Body of pancreas (tissue), 4 donors: ENCODE measurements around the gene METTL4. TPM values are rescaled to one million over a fixed set of nuclear protein-coding genes. Genes with fewer than 3 reads are reported as not detected.

Experiments used
- ATAC-seq: fragments of 150-250 bp; one replicate; pipeline ENCODE4 v1.9.1; 2016
- DNase-seq, 4 donors: peaks; one replicate each; pipeline ENCODE4 v3.0.0-alpha.2; 2019
- H3K27ac ChIP-seq, 4 donors: fragments of 200-600 bp; sonication (generic); 1 replicate in 3 of 4; 2 replicates in 1 of 4; pipeline versions ENCODE4 v1.5.1 to v1.6.1; 2016 to 2019; ENCODE audit warnings: mild to moderate bottlenecking in 1 of 4, mixed read lengths in 1 of 4, moderate library complexity in 1 of 4
- H3K27me3 ChIP-seq, 2 donors: fragments of 200-600 bp; sonication (generic); one replicate each; pipeline ENCODE4 v1.6.0; 2016; ENCODE audit warnings: mild to moderate bottlenecking in 1 of 2
- H3K36me3 ChIP-seq, 2 donors: fragments of 200-600 bp; sonication (generic); replicated peaks in 1 of 2; 2 replicates each; pipeline ENCODE4 v1.5.1; 2016; ENCODE audit warnings: low read depth in 2 of 2; ENCODE audit not compliant: insufficient read depth in 1 of 2
- H3K4me1 ChIP-seq: fragments of 200-600 bp; sonication (generic); one replicate; pipeline ENCODE4 v1.6.0; 2016
- H3K4me3 ChIP-seq, 2 donors: fragments of 200-600 bp; sonication (generic); 1 replicate in 1 of 2; 2 replicates in 1 of 2; pipeline ENCODE4 v1.5.1; 2016 to 2019
- H3K9me3 ChIP-seq, 3 donors: fragments of 200-600 bp; sonication (generic); 1 replicate in 2 of 3; 2 replicates in 1 of 3; pipeline ENCODE4 v1.5.1; 2016
- CTCF ChIP-seq, 7 experiments: fragments of 450-650 bp in 4 of 7; fragments of 200-600 bp in 3 of 7; sonication (generic) in 3 of 7; IDR thresholded peaks; one replicate each; pipeline ENCODE4 v1.5.1; 2016 to 2019; ENCODE audit warnings: antibody characterized with exemption in 7 of 7
- POLR2A ChIP-seq, 3 donors: fragments of 450-650 bp; IDR thresholded peaks; one replicate each; pipeline ENCODE4 v1.6.1; 2016; ENCODE audit warnings: antibody characterized with exemption in 3 of 3, mild to moderate bottlenecking in 2 of 3
- WGBS, 2 donors: methylation state at CpG; one replicate each; pipeline ENCODE4 v1.1.5; 2017; 5-methylcytosine and 5-hydroxymethylcytosine counted together
- intact Hi-C: fragments of 100-400 bp; cut with DNase I; formaldehyde crosslinking; loops from one replicate; pipeline ENCODE4 v1.15.1; 2023
- total RNA-seq, 2 donors: library from RNA; depleted of rRNA; stranded (reverse); fragments of >200 nt; gene quantifications; one replicate each; pipeline ENCODE4 v1.1.0, GENCODE V29; 2016

The METTL4 gene
- total RNA-seq, 2 donors from 2014 or later = 1.8 to 4.3 TPM

GRCh38 chr18:2557536-2557935 lies 13.8 kb downstream of the METTL4 start:
- intact Hi-C loops = no loop called here
- Histone ChIP-seq H3K27me3 (no peaks in the 10 kb centered on the region), H3K4me3 (no peak overlapping the region), H3K4me1 (no peaks in the 10 kb centered on the region), H3K9me3 (no peaks in the 10 kb centered on the region), H3K27ac (no peak overlapping the region), H3K36me3 (no peaks in the 10 kb centered on the region)
- no peak for TF ChIP-seq CTCF (IDR thresholded peaks at IDR 0.05)
- no peak for TF ChIP-seq POLR2A (IDR thresholded peaks at IDR 0.05)
- DNase-seq (no peak), ATAC-seq (no peak)
- WGBS, 2 donors = 100% methylated on average over 1 of the region's 1 CpG

GRCh38 chr18:2555895-2556294 lies 15.4 kb downstream of the METTL4 start:
- H3K27ac ChIP-seq = no peak overlapping the region
- no peaks in the 10 kb centered on the region for H3K27me3 ChIP-seq
- TF ChIP-seq CTCF (IDR thresholded peaks at IDR 0.05) (no peak), POLR2A (IDR thresholded peaks at IDR 0.05) (no peak)
- no peaks in the 10 kb centered on the region for H3K4me1 ChIP-seq
- no peaks in the 10 kb centered on the region for H3K36me3 ChIP-seq
- no peak overlapping the region for H3K4me3 ChIP-seq
- DNase-seq (no peak), ATAC-seq (no peak)
- no peaks in the 10 kb centered on the region for H3K9me3 ChIP-seq
- WGBS, 2 donors = 80 to 91% methylated on average over 4 of the region's 4 CpGs
- intact Hi-C loops = no loop called here

GRCh38 chr18:2554696-2555095 lies 16.6 kb downstream of the METTL4 start:
- H3K9me3 ChIP-seq = no peaks in the 10 kb centered on the region
- WGBS, 2 donors = 79 to 82% methylated on average over 4 of the region's 4 CpGs
- no peak overlapping the region for H3K27ac ChIP-seq
- no peaks in the 10 kb centered on the region for H3K36me3 ChIP-seq
- intact Hi-C loops = no loop called here
- DNase-seq = no peak
- no peak for TF ChIP-seq CTCF (IDR thresholded peaks at IDR 0.05)
- TF ChIP-seq POLR2A (IDR thresholded peaks at IDR 0.05) = no peak
- H3K4me3 ChIP-seq = no peak overlapping the region
- no peaks in the 10 kb centered on the region for H3K4me1 ChIP-seq
- no peak for ATAC-seq
- no peaks in the 10 kb centered on the region for H3K27me3 ChIP-seq

GRCh38 chr18:2551425-2551824 lies 19.9 kb downstream of the METTL4 start:
- H3K4me1 ChIP-seq = no peaks in the 10 kb centered on the region
- no peak overlapping the region for H3K4me3 ChIP-seq
- no peak overlapping the region for H3K27ac ChIP-seq
- no peak for TF ChIP-seq CTCF (IDR thresholded peaks at IDR 0.05)
- TF ChIP-seq POLR2A (IDR thresholded peaks at IDR 0.05) = no peak
- intact Hi-C loops = no loop called here
- H3K9me3 ChIP-seq = no peaks in the 10 kb centered on the region
- WGBS, 2 donors = 73 to 95% methylated on average over 3 of the region's 3 CpGs
- no peaks in the 10 kb centered on the region for H3K27me3 ChIP-seq
- no peaks in the 10 kb centered on the region for H3K36me3 ChIP-seq
- no peak for ATAC-seq
- no peak for DNase-seq

GRCh38 chr18:2549462-2549861 lies 21.8 kb downstream of the METTL4 start:
- intact Hi-C loops = loop anchor here (10.0 kb wide), 2 partner anchors 445 to 1685 kb away; no protein-coding TSS in a partner anchor
- TF ChIP-seq CTCF (IDR thresholded peaks at IDR 0.05) = no peak
- no peak for TF ChIP-seq POLR2A (IDR thresholded peaks at IDR 0.05)
- Histone ChIP-seq H3K4me3 (no peak overlapping the region), H3K36me3 (no peaks in the 10 kb centered on the region), H3K9me3 (no peaks in the 10 kb centered on the region), H3K27me3 (no peaks in the 10 kb centered on the region), H3K4me1 (no peaks in the 10 kb centered on the region), H3K27ac (no peak overlapping the region)
- 94 to 100% methylated on average over 2 of the region's 2 CpGs for WGBS, 2 donors
- DNase-seq (no peak), ATAC-seq (no peak)
